Endothelial cell of umbilical vein (primary cell): ENCODE measurements around the gene CHN2. TPM values are rescaled to one million over a fixed set of nuclear protein-coding genes. Genes with fewer than 3 reads are reported as not detected.
A peak's percentile ranks its signal among the peaks of the same experiment; 100 is the strongest.

Experiments
- BruUV-seq: library from RNA; stranded (reverse); fragments of 400-500 nt; replicated peaks from 2 replicates; lab custom pipeline; 2021; lab: Mats Ljungman, UMichigan
- CTCF ChIA-PET: fragments of 300-600, 350-600 bp; sonication (Branson Sonifier 250); formaldehyde crosslinking; loops from one replicate; lab custom pipeline; 2021; ENCODE audit warnings: antibody characterized with exemption, inconsistent platforms; lab: Charles Lee
- POLR2A ChIA-PET: fragments of 300-600, 350-600 bp; sonication (Branson Sonifier 250); formaldehyde crosslinking; loops from one replicate; lab custom pipeline; 2021; ENCODE audit warnings: antibody characterized with exemption, inconsistent platforms; lab: Charles Lee
- DNase-seq: peaks from one replicate; pipeline ENCODE4 v3.0.0-alpha.2; 2011; ENCODE audit warnings: low read depth, low spot score
- FAIRE-seq: peaks from 2 replicates; lab custom pipeline; 2011; peaks lifted over from hg19 to GRCh38; lab: Jason Lieb, UNC
- H2AFZ ChIP-seq: 2 replicates; pipeline ENCODE4 v1.6.0; 2012; ENCODE audit warnings: low read depth, low read length, control low read depth, inconsistent platforms
- H3K27ac ChIP-seq: 2 replicates; pipeline ENCODE4 v1.5.1; 2011; ENCODE audit warnings: low read depth, mild to moderate bottlenecking, control low read depth, low read length, moderate library complexity; ENCODE audit not compliant: insufficient read depth
- H3K27me3 ChIP-seq, 2 experiments: 2 replicates each; pipeline versions ENCODE4 v1.6.0 to v1.6.1; 2011; ENCODE audit warnings: low read length in 2 of 2, mixed read lengths in 1 of 2; ENCODE audit not compliant: control insufficient read depth in 2 of 2, insufficient read depth in 2 of 2
- H3K36me3 ChIP-seq, 2 experiments: 2 replicates in 1 of 2; 3 replicates in 1 of 2; pipeline ENCODE4 v1.5.1; 2011; ENCODE audit warnings: low read length in 2 of 2, mild to moderate bottlenecking in 1 of 2, moderate library complexity in 1 of 2; ENCODE audit not compliant: control insufficient read depth in 2 of 2, insufficient read depth in 2 of 2; ENCODE audit errors: extremely low read depth in 1 of 2
- H3K4me1 ChIP-seq: 3 replicates; pipeline ENCODE4 v1.5.1; 2011; ENCODE audit warnings: mild to moderate bottlenecking, low read length; ENCODE audit not compliant: control insufficient read depth, insufficient read depth; ENCODE audit errors: extremely low read depth
- H3K4me2 ChIP-seq: 2 replicates; pipeline ENCODE4 v1.6.1; 2011; ENCODE audit warnings: low read length, control low read depth, mixed read lengths; ENCODE audit not compliant: insufficient read depth
- H3K4me3 ChIP-seq, 3 experiments: fragments of 200-600 bp in 1 of 3; sonication (generic), shearing (Covaris generic) in 1 of 3; replicated peaks in 1 of 3; 2 replicates each; pipeline ENCODE4 v1.5.1; 2011 to 2016; ENCODE audit warnings: control low read depth in 3 of 3, low read length in 3 of 3, mild to moderate bottlenecking in 2 of 3, inconsistent platforms in 1 of 3, low read depth in 1 of 3, moderate library complexity in 1 of 3; ENCODE audit not compliant: insufficient read depth in 1 of 3
- H3K79me2 ChIP-seq: 2 replicates; pipeline ENCODE4 v1.6.0; 2012; ENCODE audit warnings: low read length, inconsistent platforms; ENCODE audit not compliant: control insufficient read depth, insufficient read depth
- H3K9ac ChIP-seq: replicated peaks from 2 replicates; pipeline ENCODE3; 2011; ENCODE audit warnings: low read length, control low read depth; ENCODE audit not compliant: insufficient read depth; ENCODE audit errors: extremely low read depth
- H3K9me1 ChIP-seq: replicated peaks from 3 replicates; pipeline ENCODE4 v1.6.0; 2011; ENCODE audit warnings: mild to moderate bottlenecking, low read length; ENCODE audit not compliant: control insufficient read depth, insufficient read depth; ENCODE audit errors: extremely low read depth
- H3K9me3 ChIP-seq: replicated peaks from 2 replicates; pipeline ENCODE4 v1.5.1; 2012; ENCODE audit warnings: low read length, inconsistent platforms; ENCODE audit not compliant: control insufficient read depth, insufficient read depth
- H4K20me1 ChIP-seq: replicated peaks from 2 replicates; pipeline ENCODE3; 2011; ENCODE audit warnings: mild to moderate bottlenecking, low read length; ENCODE audit not compliant: control insufficient read depth, insufficient read depth; ENCODE audit errors: extremely low read depth
- CTCF ChIP-seq, 2 donors: IDR thresholded peaks; 1 replicate in 1 of 2; 2 replicates in 1 of 2; pipeline ENCODE4 v1.5.1; 2011; ENCODE audit warnings: low read length in 2 of 2, mild to moderate bottlenecking in 2 of 2, moderate library complexity in 2 of 2, control low read depth in 1 of 2, inconsistent platforms in 1 of 2, low read depth in 1 of 2; ENCODE audit not compliant: insufficient read depth in 1 of 2; ENCODE audit errors: extremely low read depth in 1 of 2
- EZH2 ChIP-seq: IDR thresholded peaks from 2 replicates; pipeline ENCODE4 v1.6.1; 2012; ENCODE audit warnings: borderline replicate concordance, low read depth, mild to moderate bottlenecking, moderate library complexity, low read length, inconsistent platforms; ENCODE audit not compliant: severe bottlenecking
- FOS ChIP-seq: IDR thresholded peaks from 2 replicates; pipeline ENCODE4 v1.6.1; 2011; ENCODE audit warnings: mild to moderate bottlenecking, low read length, moderate library complexity, borderline replicate concordance; ENCODE audit not compliant: insufficient read depth
- GATA2 ChIP-seq: IDR thresholded peaks from 2 replicates; pipeline ENCODE4 v1.7.0; 2011; ENCODE audit warnings: low read depth, mild to moderate bottlenecking, moderate library complexity, mixed read lengths, low read length; ENCODE audit not compliant: insufficient read length, insufficient read depth
- JUN ChIP-seq: IDR thresholded peaks from 2 replicates; pipeline ENCODE4 v1.6.1; 2011; ENCODE audit warnings: borderline replicate concordance, low read depth; ENCODE audit not compliant: insufficient read length, insufficient read depth
- MYC ChIP-seq: IDR thresholded peaks from one replicate; pipeline ENCODE4 v1.6.1; 2011; ENCODE audit warnings: mild to moderate bottlenecking, low read depth, low read length
- POLR2AphosphoS5 ChIP-seq: IDR thresholded peaks from 2 replicates; pipeline ENCODE4 v1.6.1; 2012; ENCODE audit warnings: low read depth, mild to moderate bottlenecking, control low read depth, low read length, moderate library complexity; ENCODE audit not compliant: insufficient read depth
- dilution Hi-C: fragments of 300-500 bp; cut with MboI; formaldehyde crosslinking; loops from one replicate; pipeline ENCODE4 v1.15.0; 2019; ENCODE audit warnings: low sequenced_read_pairs; ENCODE audit not compliant: extremely low pct_ligation_motif_present
- intact Hi-C: fragments of 100-400 bp; cut with micrococcal nuclease; formaldehyde crosslinking; loops from one replicate; pipeline ENCODE4 v1.10.0; 2022
- polyA plus RNA-seq, 4 experiments: library from polyadenylated mRNA; depleted of rRNA in 3 of 4; stranded (reverse) in 3 of 4; unstranded in 1 of 4; fragments of >200 nt; gene quantifications; 2 replicates each; pipeline versions ENCODE4 v1.2.1 to v1.2.3, GENCODE V29; 2011 to 2012; ENCODE audit warnings: missing spikeins in 1 of 4
- total RNA-seq: library from RNA; stranded (reverse); gene quantifications from 2 replicates; pipeline ENCODE4 v1.2.3, GENCODE V29; 2021

The CHN2 gene
- total and polyA plus RNA-seq, 2 donors (not counting 3 experiments of a cell fraction or from before 2014, with no cell fraction given), result 1.4 to 5.0 TPM

- Histone ChIP-seq H3K27ac (no peak overlapping the region), H3K4me1 (no peaks in the 10 kb centered on the region), H3K36me3 (no peaks in the 10 kb centered on the region), H3K9me3 (no peaks in the 10 kb centered on the region), H2AFZ (no peak overlapping the region), H4K20me1 (no peaks in the 10 kb centered on the region), H3K9ac (no peak overlapping the region), H3K4me3 (no peak overlapping the region), H3K4me2 (no peak overlapping the region), H3K27me3 (peaks cover 0 to 2% of the 10 kb centered on the region in 2 experiments), H3K79me2 (no peaks in the 10 kb centered on the region), H3K9me1 (no peaks in the 10 kb centered on the region)
- intact Hi-C loops (loop anchor here (1.0 to 2.0 kb wide), 3 partner anchors 70 to 169 kb away; no protein-coding TSS in a partner anchor), dilution Hi-C loops (no loop called here)
- CTCF ChIA-PET, result interaction anchor here (0.6 to 3.8 kb wide), 15 partner anchors 11 to 318 kb away, joined by 3 to 15 read pairs (median 4); no protein-coding TSS in a partner anchor
- no TSS peak for BruUV-seq
- POLR2A ChIA-PET, result no interaction called here
- DNase-seq, result no peak
- FAIRE-seq, result no peak
- TF ChIP-seq MYC (no peak), EZH2 (no peak), CTCF (IDR thresholded peaks at IDR 0.05; ENCODE audit: extremely low read depth in 1 of 2, insufficient read depth in 1 of 2, low read depth in 1 of 2, low read length in 2 of 2) (peak; percentile 42 to 57)
Measured at GRCh38 chr7:29239638-29240037, 45.1 kb downstream of the CHN2 start.

- H3K9me1 ChIP-seq, result no peaks in the 10 kb centered on the region
- H3K9ac ChIP-seq, result no peak overlapping the region
- H4K20me1 ChIP-seq, result no peaks in the 10 kb centered on the region
- DNase-seq (no peak), FAIRE-seq (no peak)
- CTCF ChIA-PET, result interaction anchor here (1.3 kb wide), 1 partner anchor 52 kb away, joined by 6 read pairs; no protein-coding TSS in a partner anchor
- no peak overlapping the region for H3K4me2 ChIP-seq
- no peaks in the 10 kb centered on the region for H3K79me2 ChIP-seq
- dilution Hi-C loops (no loop called here), intact Hi-C loops (no loop called here)
- no TSS peak for BruUV-seq
- TF ChIP-seq POLR2AphosphoS5, result no peak
- no peak for TF ChIP-seq FOS
- no peak for TF ChIP-seq CTCF (IDR thresholded peaks at IDR 0.05; ENCODE audit: extremely low read depth in 1 of 2, insufficient read depth in 1 of 2, low read depth in 1 of 2, low read length in 2 of 2)
- TF ChIP-seq GATA2, result no peak
- TF ChIP-seq JUN, result no peak
- no peaks in the 10 kb centered on the region for H3K36me3 ChIP-seq
- no peaks in the 10 kb centered on the region for H3K9me3 ChIP-seq
- H3K27ac ChIP-seq, result no peak overlapping the region
- H3K27me3 ChIP-seq, result no peaks in the 10 kb centered on the region
- POLR2A ChIA-PET, result interaction anchor here (0.6 kb wide), 1 partner anchor 52 kb away, joined by 3 read pairs; no protein-coding TSS in a partner anchor
- H3K4me1 ChIP-seq, result no peaks in the 10 kb centered on the region
- no peak overlapping the region for H3K4me3 ChIP-seq
- H2AFZ ChIP-seq, result no peak overlapping the region
Measured at GRCh38 chr7:29242265-29242664, 47.7 kb downstream of the CHN2 start.
